ENCODE data around the gene RIOX2. TPM values are rescaled to one million over a fixed set of nuclear protein-coding genes. Genes with fewer than 3 reads are reported as not detected.

The RIOX2 gene
- total and polyA plus RNA-seq, 2 of the 8 experiments (the other 6 are each of a cell fraction or from before 2014, with no cell fraction given), result 3.8 to 16.4 TPM

- CTCF ChIA-PET (ENCODE audit: partially characterized antibody), result interaction anchor here (0.8 kb wide), 1 partner anchor 19 kb away, joined by 3 read pairs; no protein-coding TSS in a partner anchor
- Histone ChIP-seq H4K91ac (replicated peaks; ENCODE audit: insufficient read length, low read length) (no peak overlapping the region), H3K79me2 (ENCODE audit: control insufficient read depth in 1 of 2, insufficient read depth in 2 of 2, low read length in 2 of 2) (no peaks in the 10 kb centered on the region), H2BK120ac (replicated peaks; ENCODE audit: low read depth, low read length) (no peak overlapping the region), H4K20me1 (replicated peaks in 1 of 2; ENCODE audit: control insufficient read depth in 1 of 2, insufficient read depth in 2 of 2, low read length in 2 of 2) (peaks cover 0 to 10% of the 10 kb centered on the region in 2 experiments), H2AK5ac (ENCODE audit: low read depth, low read length) (no peak overlapping the region), H2BK20ac (ENCODE audit: low read length) (no peak overlapping the region), H2AFZ (ENCODE audit: low read length) (no peak overlapping the region), H3K4me2 (ENCODE audit: insufficient read depth in 1 of 2, low read depth in 2 of 2, low read length in 2 of 2) (no peak overlapping the region), H3K27me3 (replicated peaks in 1 of 4; ENCODE audit: control insufficient read depth in 3 of 4, extremely low read depth in 1 of 4, insufficient read depth in 3 of 4, low read length in 3 of 4) (no peaks in the 10 kb centered on the region), H2BK15ac (ENCODE audit: low read length) (no peak overlapping the region), H3K79me1 (ENCODE audit: low read depth, low read length) (no peaks in the 10 kb centered on the region), H3K4ac (replicated peaks; ENCODE audit: insufficient read length, low read depth, low read length) (no peak overlapping the region), H3K23ac (ENCODE audit: insufficient read length) (no peak overlapping the region), H3K9me3 (ENCODE audit: insufficient read depth in 2 of 2, low read depth in 1 of 2, low read length in 1 of 2) (no peaks in the 10 kb centered on the region), H3K18ac (ENCODE audit: extremely low read depth, low read length) (no peak overlapping the region), H3K27ac (ENCODE audit: low read depth, low read length) (no peak overlapping the region), H3K4me1 (replicated peaks in 1 of 4; ENCODE audit: control insufficient read depth in 3 of 4, insufficient read depth in 4 of 4, low read length in 3 of 4) (no peaks in the 10 kb centered on the region), H2BK12ac (ENCODE audit: low read depth, low read length) (no peak overlapping the region), H3K56ac (replicated peaks; ENCODE audit: insufficient read length, low read depth, low read length) (no peak overlapping the region), H4K5ac (ENCODE audit: insufficient read length, low read depth, low read length) (no peak overlapping the region), H4K8ac (ENCODE audit: extremely low read depth, insufficient read depth, low read length) (no peak overlapping the region), H3K23me2 (ENCODE audit: low read depth, low read length) (peaks cover 11% of the 10 kb centered on the region; the same call in 1 of the 2 replicates), H3K9ac (replicated peaks in 1 of 4; ENCODE audit: extremely low read depth in 1 of 4, low read depth in 3 of 4, low read length in 3 of 4) (no peak overlapping the region), H2BK5ac (ENCODE audit: low read depth, low read length) (no peak overlapping the region), H3K4me3 (ENCODE audit: extremely low read depth in 1 of 4, insufficient read depth in 2 of 4, low read depth in 3 of 4, low read length in 4 of 4) (no peak overlapping the region), H3K14ac (ENCODE audit: insufficient read length) (no peak overlapping the region), H3K36me3 (ENCODE audit: control insufficient read depth in 2 of 4, insufficient read depth in 4 of 4, low read length in 3 of 4) (no peaks in the 10 kb centered on the region)
- DNase-seq (ENCODE audit: low read depth in 1 of 2, low spot score in 2 of 2) (no peak), FAIRE-seq (no peak)
- no peak for TF ChIP-seq EGR1 (IDR thresholded peaks at IDR 0.05; ENCODE audit: borderline replicate concordance, low read depth, low read length)
- no peak for TF ChIP-seq EZH2 (IDR thresholded peaks at IDR 0.05; ENCODE audit: low read depth, low read length, severe bottlenecking)
- 90% methylated on average over 2 of the region's 2 CpGs; no CpG with 5 or more reads in 1 of the 2 experiments for WGBS, 2 experiments (ENCODE audit: extremely low coverage in 1 of 2, insufficient coverage in 1 of 2, insufficient read length in 1 of 2, insufficient replicate concordance in 2 of 2, low coverage in 1 of 2, low lambda C conversion rate in 2 of 2, missing lambda C conversion rate in 1 of 2)
- POLR2A ChIA-PET (ENCODE audit: partially characterized antibody), result no interaction called here
Measured at GRCh38 chr3:97987306-97987705, 15.1 kb upstream of the RIOX2 start.
